NCI-H2196 (cell line): Measurements from ENCODE around the gene SRP54.
"Not testable (repeated sequence)": the region's sequence is repeated elsewhere in the genome, so short reads cannot be mapped to it uniquely, and the experiment has no call there.

Experiments
- DNase-seq: peaks from one replicate; lab custom pipeline; 2025; ENCODE audit not compliant: unreplicated experiment; lab: John Stamatoyannopoulos, UW

SRP54 gene

DNA sequence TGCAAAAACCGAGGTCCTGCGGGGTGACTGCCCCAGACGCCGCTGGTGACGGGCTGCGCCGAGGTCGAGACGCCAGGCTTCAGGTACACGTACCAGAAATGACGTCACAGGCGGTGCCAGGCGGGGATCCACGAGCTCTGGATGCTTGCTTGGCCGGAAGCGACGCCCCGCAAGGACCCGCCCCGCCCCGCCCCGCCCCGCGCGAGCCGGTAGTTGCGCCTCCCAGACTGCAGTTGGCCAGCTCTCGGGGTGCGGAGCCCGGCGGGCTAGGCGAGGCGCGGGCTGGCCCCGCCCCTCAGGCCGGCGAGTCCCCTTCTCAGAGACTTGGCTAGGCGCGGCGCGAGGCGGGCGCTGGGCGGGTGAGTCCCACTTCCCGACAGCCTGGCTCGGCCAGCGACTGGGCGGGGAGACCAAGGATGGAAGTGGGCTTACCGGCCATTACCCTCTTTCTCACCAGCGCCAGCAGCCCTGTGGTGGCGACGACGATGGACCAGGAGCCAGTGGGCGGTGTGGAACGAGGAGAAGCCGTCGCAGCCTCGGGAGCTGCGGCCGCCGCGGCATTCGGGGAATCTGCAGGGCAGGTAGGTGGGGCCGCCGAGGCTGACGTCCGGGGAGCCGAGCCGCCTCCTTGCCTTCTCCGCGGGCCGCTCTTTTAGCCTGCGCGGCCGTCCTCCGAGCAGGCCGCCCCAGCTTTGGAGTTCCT, 63.4 kb downstream of the SRP54 start, which contains the start of gene FAM177A1:
Gene FAM177A1 (plus strand): TSS at position 225 of the 703 bp plus-strand sequence. CDS start 192 bp downstream, at position 417.
- DNase-seq: peak; percentile 98

DNA sequence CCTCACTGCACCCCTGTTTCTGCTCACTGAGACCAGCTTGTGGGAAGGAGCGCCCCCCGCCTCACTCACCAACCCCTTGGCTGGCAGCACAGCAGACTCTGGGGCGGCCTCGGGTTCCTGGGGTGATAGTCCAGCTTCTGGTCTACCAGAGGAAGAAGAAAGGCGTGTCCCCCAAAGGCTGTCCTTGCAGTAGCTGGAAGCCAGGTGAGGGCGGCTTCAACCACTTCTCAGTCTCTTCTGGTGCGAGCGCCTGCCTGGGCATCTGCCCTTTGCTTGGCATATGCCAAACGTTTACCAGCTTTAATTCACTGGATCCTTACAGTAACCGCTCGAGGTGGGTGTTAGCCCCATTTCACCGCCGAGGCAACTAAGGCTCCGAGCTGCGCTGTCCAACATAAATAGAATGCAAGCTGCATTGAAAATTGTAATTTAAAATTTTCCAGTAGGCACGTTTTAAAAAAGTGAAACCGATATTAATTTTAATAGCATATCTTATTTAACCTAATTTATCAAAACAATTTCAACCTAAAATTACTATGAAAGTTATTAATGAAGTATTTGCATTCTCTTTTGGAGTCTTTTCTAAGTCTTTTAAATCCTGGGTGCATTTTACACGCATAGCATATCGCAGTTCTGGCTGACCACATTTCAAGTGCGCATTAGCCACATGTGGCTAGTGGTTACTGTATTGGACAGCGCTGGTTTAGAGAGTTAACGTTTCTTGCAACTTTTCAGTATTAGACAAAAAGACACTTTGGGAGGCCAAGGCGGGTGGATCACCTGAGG, 64.2 kb downstream of the SRP54 start:
- DNase-seq: peak; percentile 43

DNA sequence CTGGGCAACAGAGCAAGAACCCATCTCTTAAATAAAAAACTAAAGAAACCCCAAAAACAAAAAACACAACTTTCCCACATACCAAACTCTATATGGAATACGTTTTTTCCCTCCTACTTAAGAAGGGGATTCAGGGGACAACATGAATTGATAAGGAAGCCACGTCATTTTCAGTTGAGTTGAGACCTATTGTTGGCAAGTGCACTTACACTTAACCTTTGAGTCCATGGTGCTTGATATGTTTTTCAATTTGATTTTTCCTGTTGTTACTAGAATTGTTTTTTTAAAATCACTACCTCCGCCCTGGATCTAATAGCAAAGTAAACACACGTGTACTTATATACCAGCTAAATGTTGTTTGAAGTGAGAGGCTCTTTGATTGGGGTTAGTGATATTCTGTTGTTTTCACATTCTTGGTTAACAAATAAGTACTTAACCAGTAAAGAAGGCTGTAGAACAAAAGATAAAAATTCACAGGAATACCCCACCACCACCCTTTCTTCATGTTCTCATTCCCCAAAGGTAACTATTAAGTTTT, 65.3 kb downstream of the SRP54 start:
- DNase-seq: no peak

DNA sequence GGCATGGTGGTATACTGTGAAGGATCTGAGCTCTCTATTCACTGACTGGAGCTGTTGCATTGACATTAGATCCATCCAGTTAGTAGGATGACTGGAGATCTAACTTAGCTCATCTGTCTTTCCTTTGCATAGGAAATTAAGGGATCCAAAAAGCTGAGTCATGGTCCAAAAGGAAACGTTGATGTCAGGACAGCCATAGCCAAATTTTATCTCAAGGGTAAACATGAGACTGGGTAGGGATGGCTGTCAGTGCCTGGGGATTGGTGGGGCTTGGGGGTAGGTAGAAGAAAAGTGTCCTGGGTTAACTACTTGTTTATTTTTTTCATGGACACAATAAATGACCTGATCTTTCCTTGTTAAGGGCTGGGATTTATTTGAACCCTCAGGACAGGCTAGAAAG, 67.9 kb downstream of the SRP54 start:
- DNase-seq: no peak

DNA sequence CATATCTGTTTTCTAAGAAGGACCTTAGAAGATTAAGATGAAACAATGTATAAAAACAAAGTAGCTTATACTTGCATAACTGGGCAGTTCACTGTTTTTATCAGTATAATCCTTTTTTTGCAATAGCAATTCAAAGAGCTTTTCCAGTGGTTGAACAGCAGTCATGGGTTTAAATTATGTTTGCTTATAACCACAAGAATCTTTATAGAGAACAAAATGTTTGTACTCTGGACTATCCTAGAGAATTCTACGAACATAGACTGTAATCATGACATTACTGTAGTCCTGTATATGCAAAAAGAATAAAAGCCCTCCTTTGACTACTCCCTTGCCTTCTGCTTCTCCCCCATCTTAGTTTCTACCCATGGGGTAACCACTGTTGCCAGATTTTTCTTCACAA, 69.0 kb downstream of the SRP54 start:
- no peak for DNase-seq

DNA sequence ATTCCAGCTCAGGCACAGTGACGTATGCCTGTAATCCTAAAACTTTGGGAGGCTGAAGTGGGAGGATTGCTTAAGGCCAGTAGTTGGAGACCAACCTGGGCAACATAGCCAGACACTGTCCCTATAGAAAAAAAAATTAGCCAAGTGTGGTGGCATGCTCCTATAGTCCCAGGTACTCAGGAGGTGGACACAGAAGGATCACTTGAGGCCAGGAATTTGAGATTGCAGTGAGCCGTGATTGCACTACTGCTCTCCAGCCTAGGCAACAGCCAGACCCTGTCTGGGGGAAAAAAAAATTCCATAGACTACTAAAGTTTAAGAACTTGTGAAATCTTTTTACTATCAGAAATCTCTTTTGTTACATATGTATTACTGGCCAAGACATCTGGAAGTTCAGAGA, 69.8 kb downstream of the SRP54 start:
- DNase-seq: no peak

DNA sequence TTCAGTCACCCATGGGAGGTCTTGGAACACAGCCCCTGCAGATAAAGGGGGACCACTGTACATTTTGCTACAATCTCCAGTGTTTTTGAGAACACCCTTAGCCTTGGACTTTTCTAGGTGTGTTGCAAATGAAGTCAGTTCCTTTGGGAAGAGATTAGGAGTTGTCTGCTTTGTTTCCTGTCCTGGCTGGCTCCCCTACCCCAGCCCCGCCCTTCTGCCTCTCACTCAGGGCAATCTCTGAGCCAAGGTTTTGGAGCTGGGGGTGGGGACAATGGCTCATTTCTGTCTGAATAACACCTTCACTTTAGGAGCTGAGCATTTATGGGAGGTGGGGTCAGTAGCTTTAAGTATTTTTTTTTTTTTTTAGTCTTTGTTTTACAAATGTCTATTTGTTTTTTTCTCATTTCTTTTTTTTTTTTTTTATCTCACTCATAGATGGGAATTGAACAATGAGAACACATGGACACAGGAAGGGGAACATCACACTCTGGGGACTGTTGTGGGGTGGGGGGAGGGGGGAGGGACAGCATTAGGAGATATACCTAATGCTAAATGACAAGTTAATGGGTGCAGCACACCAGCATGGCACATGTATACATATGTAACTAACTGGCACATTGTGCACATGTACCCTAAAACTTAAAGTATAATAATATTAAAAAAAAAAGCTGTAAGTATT, 78.5 kb downstream of the SRP54 start:
- not testable (repeated sequence) for DNase-seq

DNA sequence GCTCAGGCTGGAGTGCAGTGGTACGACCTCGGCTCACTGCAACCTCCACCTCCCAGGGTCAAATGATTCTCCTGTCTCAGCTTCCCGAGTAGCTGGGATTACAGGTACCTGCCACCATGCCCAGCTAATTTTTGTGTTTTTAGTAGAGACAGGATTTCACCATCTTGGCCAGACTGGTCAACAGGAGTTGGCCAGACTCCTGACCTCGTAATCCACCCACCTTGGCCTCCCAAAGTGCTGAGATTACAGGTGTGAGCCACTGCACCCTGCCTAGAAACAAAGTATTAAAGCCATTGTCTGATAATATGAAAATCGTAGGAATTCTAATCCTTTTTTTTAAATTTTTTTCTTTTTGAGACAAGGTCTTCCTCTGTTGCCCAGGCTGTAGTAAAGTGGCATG, 82.9 kb downstream of the SRP54 start:
- DNase-seq: not testable (repeated sequence)

DNA sequence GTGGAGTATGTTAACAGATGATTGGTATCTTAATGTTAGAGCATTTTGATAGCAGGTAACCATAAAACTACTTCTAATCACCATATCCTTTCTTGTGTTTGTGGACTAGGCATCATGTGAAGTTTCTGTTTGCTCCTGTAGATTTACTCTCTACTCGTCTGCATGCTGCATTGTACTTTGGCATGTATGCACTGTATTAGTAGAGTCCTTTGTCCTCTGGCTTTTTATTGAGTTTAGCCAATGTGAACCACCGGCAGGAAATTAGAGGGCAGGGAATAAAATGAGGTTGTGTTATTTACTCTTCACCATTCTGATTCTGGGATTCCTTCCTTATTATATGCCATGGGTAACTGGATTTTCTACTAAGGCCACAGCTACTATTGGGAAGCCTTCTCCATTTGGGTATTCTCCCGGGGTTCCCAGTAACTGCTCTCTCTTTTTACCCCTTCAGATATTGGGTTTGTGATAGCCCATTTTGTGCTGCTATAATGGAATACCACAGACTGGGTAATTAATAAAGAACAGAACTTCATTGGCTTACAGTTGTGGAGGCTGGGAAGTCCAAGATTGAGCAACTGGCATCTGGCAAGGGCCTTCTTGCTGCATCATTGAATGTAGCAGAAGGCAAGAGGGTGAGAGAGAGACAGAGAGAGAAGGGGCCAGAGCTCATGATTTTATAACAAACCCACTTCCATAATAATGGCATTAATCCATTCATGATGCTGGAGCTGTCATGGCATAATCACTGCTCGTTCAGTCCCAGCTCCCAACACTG, 85.6 kb downstream of the SRP54 start:
- DNase-seq: no peak

DNA sequence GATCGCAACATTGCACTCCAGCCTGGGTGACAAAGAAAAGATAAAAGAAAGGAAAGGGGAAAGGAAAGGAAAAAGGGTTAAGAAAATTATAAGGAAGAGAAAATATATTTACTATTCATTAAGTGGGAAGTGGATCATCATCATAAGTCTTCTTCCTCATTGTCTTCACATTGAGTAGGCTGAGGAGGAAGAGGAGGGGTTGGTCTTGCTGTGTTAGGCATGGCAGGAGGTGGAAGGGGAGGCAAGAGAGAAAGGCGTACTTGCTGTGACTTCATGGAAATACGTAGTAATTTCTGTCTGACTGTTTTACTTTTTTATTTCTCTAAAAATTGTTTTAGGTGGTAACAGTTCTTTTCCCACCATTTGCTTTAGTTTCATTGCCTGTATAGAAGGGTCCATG, 89.4 kb downstream of the SRP54 start:
- DNase-seq: no peak

DNA sequence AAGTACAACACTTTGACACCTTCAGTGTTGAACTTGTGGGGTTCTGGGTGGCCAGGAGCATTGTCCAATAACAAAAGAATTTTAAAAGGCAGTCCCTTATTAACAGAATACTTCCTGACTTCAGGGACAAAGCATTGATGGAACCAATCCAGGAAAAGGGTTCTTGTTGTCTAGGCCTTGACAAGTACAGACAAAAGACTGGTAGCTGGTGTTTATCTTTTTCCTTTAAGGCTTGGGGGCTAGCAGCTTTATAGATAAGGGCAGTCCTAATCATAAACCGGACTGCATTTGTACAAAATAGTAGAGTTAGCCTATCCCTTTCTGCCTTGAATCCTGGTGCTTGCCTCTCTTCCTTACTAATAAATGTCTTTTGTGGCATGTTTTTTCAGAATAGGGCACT, 90.7 kb downstream of the SRP54 start:
- no peak for DNase-seq

DNA sequence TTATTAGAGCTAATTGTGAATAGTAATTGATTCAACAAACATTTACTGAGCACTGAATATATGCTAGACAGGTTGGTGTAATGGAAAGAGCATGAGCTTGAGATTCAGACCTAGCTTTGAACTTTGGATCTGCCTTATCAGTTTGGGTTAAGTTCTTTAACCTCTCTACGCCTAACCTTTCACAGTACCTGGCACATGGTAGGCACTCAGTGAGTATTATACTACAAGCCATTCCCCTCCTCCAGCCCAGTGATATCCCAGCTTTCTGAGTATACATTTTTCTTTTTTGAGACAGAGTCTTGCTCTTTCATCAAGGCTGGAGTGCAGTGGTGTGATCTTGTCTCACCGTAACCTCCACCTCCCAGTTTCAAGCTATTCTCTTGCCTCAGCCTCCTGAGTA, 95.3 kb downstream of the SRP54 start:
- no peak for DNase-seq
